Medulla oblongata (tissue), 1 donor: Measurements from ENCODE around the gene EXO1.

Source experiments
- DNase-seq: peaks from one replicate; pipeline ENCODE4 v3.0.0-alpha.2; 2015; ENCODE audit errors: extremely low spot score

The EXO1 gene

DNA sequence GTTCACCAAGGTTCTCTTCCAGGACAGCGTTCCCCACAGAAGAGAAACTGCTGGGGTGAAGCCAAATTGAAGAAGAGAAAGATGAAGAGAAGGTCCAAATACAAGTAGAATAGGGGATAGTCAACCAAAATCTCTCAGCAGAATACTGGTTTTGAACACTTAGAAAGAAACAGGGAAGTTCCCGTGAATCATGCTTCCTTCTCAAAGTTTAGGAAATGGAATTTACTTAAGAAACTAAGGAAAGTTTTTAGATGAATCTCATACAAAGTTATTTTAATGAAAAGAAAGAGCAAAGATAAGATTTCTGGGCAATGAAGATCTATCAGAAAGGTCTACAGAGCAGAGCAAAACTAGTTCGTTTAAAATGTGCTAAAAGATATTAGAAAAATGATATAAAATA is 43.3 kb downstream of the EXO1 start:
- DNase-seq = no peak

DNA sequence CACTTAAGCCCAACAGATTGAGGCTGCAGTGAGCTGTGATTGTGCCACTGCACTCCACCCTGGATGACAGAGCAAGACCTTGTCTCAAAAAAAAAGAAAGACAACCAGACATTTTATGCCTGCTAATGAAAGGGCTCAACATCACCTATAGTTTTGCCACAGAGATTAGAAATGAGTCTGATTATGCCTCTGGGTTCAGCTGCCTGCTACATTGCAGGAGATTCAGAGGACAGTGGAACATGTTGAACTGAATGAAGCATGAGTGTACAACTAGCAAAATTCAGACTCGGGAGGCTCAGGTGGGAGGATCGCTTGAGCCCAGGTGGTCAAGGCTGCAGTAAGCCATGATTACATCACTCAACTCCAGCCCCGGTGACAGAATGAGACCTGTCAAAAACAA is 46.0 kb downstream of the EXO1 start:
- no peak for DNase-seq

DNA sequence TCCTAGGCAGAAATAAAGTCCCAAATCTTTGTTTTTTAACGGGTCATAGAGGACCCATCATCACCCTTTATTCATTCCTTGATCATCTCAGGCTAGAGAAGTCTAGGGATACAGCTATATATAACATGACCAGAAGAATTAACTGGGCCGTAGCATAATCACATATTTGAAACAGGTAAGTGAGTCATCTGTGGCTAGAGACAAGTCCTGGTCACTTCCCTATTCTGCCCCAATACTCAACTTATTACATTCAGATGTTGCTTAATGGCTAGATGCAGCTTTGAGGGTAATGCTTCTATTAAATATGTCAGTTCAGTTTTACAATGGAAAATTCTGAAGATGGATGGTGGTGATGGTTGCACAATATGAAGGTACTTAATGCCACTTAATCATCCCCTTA is 47.0 kb downstream of the EXO1 start:
- no peak for DNase-seq

DNA sequence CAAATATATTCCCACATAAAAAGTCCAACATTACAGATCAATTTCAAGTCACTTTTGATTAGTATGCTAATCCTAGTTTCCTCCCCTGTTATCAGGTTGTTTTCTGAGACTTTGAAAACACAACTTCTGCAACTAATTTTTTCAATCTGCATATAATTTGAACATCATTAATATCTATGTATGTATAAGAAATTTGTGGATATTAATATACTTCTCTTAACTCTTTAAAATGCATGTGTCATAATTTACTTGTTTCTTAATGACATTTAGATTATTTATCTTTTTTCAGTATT is 48.6 kb downstream of the EXO1 start:
- DNase-seq = no peak

DNA sequence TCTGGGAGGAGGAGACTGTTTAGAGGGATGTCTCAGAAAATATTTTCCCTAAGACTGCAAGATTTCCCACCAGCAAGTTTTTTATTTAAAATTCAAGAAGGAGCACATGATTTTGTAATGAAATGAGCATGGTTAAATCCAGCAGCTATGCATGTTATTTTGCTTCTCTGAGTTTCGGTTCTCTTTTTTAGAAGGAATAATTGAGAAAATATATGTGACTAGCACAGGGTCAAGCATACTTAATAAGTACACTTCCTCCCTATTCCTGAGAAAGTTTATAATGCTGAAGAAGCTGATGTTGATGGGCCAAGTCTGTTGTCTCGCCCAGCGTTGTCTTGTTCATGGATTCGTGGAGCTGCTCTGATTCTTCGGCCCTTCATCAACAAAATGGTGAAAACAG is 51.2 kb downstream of the EXO1 start:
- DNase-seq = no peak

DNA sequence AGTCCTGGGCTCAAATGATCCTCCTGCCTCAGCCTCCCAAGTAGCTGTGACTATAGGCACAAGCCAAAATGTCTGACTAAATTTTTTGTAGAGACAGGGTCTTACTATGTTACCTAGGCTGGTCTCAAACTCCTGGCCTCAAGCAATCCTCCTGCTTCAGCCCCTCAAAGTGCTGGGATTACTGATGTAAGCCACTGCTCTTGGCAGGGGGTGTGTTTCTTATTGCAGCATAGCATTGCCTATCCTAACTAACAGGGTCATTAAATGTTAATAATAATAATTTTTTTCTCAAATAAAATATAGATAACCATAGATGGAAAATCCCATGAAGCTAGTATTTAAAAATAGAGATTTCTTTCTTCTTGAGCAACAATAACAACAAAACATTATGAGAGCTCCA is 52.4 kb downstream of the EXO1 start:
- DNase-seq = no peak

DNA sequence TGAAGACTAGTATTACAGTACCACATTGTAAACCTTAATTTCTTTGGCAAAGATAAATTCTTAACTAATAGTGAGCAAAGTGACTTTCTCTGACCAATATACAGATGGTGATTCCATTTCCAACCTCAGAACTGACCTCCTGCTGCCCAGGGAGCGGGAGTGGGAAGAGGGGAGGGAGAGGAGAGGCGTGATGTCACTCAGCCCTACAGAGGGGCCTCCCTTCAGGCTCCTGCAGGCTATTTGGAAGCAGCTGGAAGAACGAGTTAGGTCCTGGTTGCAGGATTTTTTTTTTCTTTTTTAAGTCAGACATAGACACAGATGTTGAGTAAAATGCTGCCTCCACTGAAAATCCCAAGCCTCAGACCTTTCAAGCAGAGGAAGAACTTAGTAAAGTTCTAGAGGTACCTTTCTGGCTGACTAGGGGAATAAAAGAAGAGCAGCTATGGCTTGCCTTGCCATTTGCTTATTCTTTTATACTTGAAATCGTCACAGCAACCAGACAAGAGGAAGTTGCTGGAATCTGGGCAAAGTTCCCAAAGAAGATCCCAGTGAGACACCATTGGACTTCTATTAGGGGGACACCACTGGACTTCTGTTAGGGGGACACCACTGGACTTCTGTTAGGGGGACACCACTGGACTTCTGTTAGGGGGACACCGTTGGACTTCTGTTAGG is 54.5 kb downstream of the EXO1 start:
- DNase-seq = no peak

DNA sequence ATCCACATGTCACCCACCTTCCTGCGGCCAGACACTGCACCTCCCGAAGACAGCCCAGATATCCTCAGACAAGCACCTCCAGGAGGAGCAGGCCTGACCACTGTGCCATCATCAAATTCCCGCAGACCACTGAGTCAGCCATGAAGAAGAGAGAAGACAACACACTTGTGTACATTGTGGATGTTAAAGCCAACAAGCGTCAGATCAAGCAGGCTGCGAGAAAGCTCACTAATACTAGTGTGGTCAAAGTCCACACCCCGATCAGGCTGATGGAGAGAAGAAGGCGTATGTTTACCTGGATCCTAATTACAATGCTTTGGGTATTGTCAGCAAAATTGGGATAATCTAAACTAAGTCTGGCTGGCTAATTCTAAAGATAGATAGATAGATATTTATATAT is 68.2 kb downstream of the EXO1 start:
- DNase-seq = no peak

DNA sequence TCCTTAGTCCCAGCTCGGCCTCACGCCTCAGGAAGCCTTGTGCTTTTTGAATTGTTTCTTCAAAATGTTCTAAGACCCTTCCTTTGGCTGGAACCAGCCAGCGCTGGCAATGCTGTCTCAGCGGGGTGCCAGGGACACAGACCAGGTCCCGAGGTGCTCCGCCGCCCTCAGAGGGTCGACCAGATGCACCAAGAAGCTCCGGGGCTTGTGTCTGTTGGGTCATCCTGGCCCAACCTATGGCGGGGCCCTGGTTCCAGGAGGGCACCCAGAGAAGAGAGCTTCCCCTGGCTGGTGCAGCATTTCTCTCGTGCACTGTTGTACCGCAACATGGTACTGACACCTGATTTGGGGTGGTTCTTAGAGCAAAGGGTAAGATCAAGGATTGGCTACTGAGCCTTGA is 69.5 kb downstream of the EXO1 start:
- no peak for DNase-seq

DNA sequence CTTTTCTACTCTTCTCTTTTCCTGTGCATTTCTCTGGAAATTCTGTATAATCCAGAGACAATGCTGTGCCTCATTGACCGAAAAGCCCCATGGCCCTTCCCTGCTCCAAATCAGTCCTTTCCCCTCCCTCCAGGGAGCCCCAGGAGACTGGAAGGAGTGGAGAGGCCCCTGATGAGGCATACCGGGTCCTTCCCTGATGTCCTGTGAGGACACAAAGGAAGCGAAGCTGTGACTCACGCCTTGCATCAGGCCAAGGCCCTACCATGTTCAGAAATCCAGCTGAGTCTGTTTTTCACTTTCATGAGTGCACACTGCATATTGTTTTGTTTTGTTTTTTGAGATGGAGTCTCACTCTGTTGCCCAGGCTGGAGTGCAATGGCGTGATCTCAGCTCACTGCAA is 70.9 kb downstream of the EXO1 start:
- no peak for DNase-seq

DNA sequence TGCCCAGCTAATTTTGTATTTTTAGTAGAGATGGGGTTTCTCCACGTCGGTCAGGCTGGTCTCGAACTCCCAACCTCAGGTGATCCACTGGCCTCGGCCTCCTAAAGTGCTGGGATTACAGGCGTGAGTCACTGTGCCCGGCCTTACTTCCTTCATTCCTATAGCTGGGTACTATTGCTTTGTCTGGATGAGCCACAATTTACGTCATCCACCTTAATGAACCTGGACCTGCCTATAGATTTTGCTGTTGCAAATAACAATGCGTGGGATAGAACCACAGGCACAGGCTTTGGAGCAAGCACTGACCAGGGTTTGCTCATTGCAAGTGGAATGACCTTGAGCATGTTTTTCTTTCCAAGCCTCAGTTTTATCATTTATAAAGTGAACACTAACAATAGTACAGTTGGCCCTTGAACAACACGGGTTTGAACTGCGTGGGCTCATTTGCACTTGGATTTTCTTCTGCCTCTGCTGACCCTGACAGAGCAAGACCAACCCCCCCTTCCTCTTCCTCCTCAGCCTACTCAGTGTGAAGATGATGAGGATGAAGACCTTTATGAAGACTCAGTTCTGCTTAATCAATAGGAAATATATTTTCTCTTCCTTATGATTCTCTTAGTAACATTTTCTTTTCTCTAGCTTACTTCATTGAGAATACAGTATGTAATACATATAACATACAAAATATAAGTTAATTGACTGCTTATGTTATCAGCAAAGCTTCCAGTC is 76.2 kb downstream of the EXO1 start:
- no peak for DNase-seq

DNA sequence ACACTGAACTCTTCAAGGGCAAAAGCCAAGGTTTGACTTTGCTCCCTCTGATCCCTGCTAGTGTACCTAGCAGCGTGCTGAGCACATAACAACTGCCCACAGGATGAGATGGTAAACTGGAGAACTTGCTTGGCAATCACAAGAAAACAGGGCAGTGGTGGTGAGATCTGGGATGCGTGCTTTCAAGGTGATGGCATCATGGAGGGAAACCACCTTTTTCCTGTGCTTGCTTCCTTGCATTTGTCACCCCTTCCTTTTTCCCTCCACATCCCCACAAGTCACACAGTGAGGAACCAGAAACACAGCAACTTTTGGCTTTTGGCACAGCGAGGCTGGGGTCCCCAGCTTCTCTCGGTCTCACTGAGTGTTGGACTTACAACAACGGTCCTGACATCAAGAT is 78.1 kb downstream of the EXO1 start:
- no peak for DNase-seq

DNA sequence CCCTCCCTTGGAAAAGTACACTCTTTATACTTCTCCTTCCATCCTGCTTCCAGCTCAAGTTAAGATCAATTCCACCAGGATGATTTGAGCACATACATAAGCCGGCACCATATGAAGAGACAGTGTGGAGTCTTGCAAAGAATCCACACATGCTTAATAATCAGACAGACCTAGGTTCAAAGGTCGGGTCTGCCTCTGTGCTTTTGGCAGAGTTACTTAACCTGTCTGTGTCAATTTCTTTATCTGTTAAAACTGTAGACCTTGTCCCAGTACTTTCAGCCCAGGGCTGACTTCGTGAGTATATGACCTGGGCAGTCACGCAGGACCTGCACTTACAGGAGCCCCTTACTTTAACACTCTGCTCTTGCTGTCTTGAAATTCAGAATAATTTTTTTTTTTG is 79.3 kb downstream of the EXO1 start:
- no peak for DNase-seq

DNA sequence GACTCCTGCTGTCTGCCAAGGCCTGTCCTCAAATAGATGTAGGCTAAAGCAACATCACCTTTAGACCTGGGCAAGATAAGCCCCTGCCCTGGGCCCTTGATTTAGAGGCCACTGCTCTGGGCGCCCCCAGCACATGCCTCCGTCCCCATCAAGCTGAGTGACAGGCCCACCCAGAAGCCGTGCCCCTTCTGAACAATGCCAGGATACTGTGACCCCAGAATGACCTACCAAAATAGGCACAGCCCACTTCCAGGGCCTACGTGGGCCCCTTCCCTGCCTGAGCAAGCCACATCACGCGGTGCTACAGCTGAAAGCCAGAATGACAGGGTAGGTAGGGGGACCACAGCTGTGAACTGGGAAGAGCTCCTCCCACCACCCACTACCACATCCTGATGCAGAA is 84.8 kb downstream of the EXO1 start:
- DNase-seq = no peak

DNA sequence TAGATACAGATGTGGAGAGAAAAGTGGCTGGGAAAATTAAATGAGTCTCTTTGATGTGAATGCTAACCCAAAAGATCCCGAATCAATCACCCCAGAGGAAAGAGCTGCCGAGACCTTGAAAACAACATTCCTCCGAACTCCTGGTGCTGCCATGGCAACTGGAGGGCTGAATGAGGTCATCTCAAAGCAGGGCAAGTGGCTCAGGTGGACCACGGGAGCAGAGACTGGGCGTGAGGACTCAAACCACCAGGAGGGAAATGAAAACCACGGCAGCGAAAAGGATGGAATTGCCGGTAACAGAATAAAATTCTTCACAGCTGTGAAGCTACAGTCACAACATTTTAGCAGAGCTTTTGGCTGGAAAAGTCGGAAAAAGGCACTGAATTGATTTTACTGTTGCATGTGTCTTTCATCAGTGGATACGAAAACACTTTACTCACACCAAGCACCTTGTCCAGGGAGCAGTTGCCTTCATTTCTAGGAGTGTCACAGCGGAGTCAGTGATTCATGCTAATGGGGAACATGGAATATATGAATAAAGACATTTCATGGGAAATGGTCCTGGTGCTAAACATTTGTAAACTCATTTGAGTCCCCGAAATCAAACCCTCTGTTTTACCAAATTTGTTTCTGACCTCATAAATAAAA is 86.3 kb downstream of the EXO1 start:
- DNase-seq = peak; percentile 50

DNA sequence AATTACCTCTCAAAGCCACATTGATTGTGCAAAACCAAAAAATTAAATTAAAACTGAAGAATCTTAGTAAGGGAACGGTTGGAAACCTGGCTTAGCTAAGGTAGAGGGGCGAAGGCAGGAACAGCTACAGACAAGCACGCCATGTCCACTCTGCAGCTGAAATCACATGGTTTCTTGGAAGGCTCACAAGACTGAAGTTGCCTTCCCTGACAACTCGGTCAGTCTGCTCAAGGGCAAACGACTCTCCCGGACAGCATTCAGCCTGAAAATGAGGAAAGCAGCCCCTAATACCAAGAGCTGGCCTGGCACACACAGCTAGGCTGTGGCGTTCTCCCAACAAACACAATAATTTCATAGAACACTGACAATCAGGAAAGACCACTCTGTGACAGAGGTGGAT is 86.9 kb downstream of the EXO1 start:
- peak; percentile 48 for DNase-seq
